Loucy (cell line): ENCODE results near the gene TRIM64C.
"Not testable (repeated sequence)": the region's sequence is repeated elsewhere in the genome, so short reads cannot be mapped to it uniquely, and the experiment has no call there.

Experiments
- CTCF ChIP-seq: fragments of 200-600 bp; sonication (generic); conservative IDR thresholded peaks from 2 replicates; pipeline ENCODE4 v1.5.1; 2014; ENCODE audit warnings: mild to moderate bottlenecking, antibody characterized with exemption, low read length
- EZH2phosphoT487 ChIP-seq: fragments of 200-600 bp; IDR thresholded peaks from 2 replicates; pipeline ENCODE4 v1.6.1; 2018; ENCODE audit warnings: antibody characterized with exemption, mild to moderate bottlenecking, moderate library complexity, borderline replicate concordance

- not testable (repeated sequence) for TF ChIP-seq CTCF, EZH2phosphoT487
Measured at GRCh38 chr11:49049821-49050220, 9.1 kb downstream of the TRIM64C start.
